HepG2 (cell line): ENCODE data around the gene ARHGEF38. TPM values are rescaled to one million over a fixed set of nuclear protein-coding genes. Genes with fewer than 3 reads are reported as not detected.

ENCODE experiments used
- CENPX ChIP-seq: sonication (generic); formaldehyde crosslinking; IDR thresholded peaks from 2 replicates; pipeline ENCODE4 v1.9.0; 2021; ENCODE audit warnings: mild to moderate bottlenecking, missing genetic modification reagents, moderate library complexity
- FOXO1 ChIP-seq: sonication (generic); formaldehyde crosslinking; IDR thresholded peaks from 2 replicates; pipeline ENCODE4 v1.4.0; 2020; ENCODE audit warnings: missing genetic modification reagents
- NPAS2 ChIP-seq: sonication (generic); formaldehyde crosslinking; IDR thresholded peaks from 2 replicates; pipeline ENCODE4 v1.8.0; 2022; ENCODE audit warnings: mild to moderate bottlenecking, missing genetic modification reagents, borderline replicate concordance
- RBM22 ChIP-seq: fragments of 200-400 bp; formaldehyde crosslinking; optimal IDR thresholded peaks from 2 replicates; pipeline ENCODE3; 2017; ENCODE audit warnings: mild to moderate bottlenecking, low read length, moderate library complexity
- RFX3 ChIP-seq: IDR thresholded peaks from 2 replicates; pipeline ENCODE4 v1.6.1; 2016; ENCODE audit warnings: missing biosample characterization, missing genetic modification reagents
- ZMYM4 ChIP-seq: sonication (generic); formaldehyde crosslinking; IDR thresholded peaks from 2 replicates; pipeline ENCODE4 v1.8.1; 2023; ENCODE audit warnings: mild to moderate bottlenecking, missing genetic modification reagents
- ZNF121 ChIP-seq: sonication (generic); formaldehyde crosslinking; IDR thresholded peaks from 2 replicates; pipeline ENCODE4 v1.5.0; 2020; ENCODE audit warnings: mild to moderate bottlenecking, missing genetic modification reagents
- ZNF34 ChIP-seq: sonication (generic); formaldehyde crosslinking; IDR thresholded peaks from 2 replicates; pipeline ENCODE4 v1.4.0; 2020; ENCODE audit warnings: mild to moderate bottlenecking, missing genetic modification reagents, borderline replicate concordance
- ZNF367 ChIP-seq: sonication (generic); formaldehyde crosslinking; IDR thresholded peaks from 2 replicates; pipeline ENCODE4 v1.4.0; 2020; ENCODE audit warnings: missing genetic modification reagents, borderline replicate concordance
- ZNF605 ChIP-seq: sonication (generic); formaldehyde crosslinking; IDR thresholded peaks from 2 replicates; pipeline ENCODE4 v1.8.0; 2022; ENCODE audit warnings: mild to moderate bottlenecking, missing genetic modification reagents
- ZNF782 ChIP-seq: sonication (generic); formaldehyde crosslinking; IDR thresholded peaks from 2 replicates; pipeline ENCODE4 v1.4.0; 2020; ENCODE audit warnings: missing genetic modification reagents, mild to moderate bottlenecking, borderline replicate concordance
- polyA plus RNA-seq, 8 experiments: library from polyadenylated mRNA; depleted of rRNA in 3 of 8; stranded (reverse) in 7 of 8; unstranded in 1 of 8; fragments of >200 nt; fragmentation: Illumina TruSeq in 4 of 8; extraction: Trizol in 4 of 8; gene quantifications; 2 replicates each; pipeline versions ENCODE4 v1.2.1 to v1.2.3, GENCODE V29; 2011 to 2016; ENCODE audit warnings: low read depth in 4 of 8, missing spikeins in 1 of 8, mixed read lengths in 1 of 8; ENCODE audit not compliant: insufficient read depth in 1 of 8
- total RNA-seq, 5 experiments: library from RNA; depleted of rRNA; stranded (reverse); fragments of >200 nt; fragmentation: Illumina TruSeq; extraction: Trizol; gene quantifications; 2 replicates each; pipeline ENCODE4 v1.2.3, GENCODE V29; 2016; ENCODE audit warnings: low read depth in 1 of 5
- TF ChIP-seq, protein P1 (sequence below): sonication (generic); formaldehyde crosslinking; IDR thresholded peaks from 2 replicates; pipeline ENCODE4 v1.5.0; 2020; ENCODE audit warnings: mild to moderate bottlenecking, missing genetic modification reagents
- TF ChIP-seq, protein P2 (sequence below): sonication (generic); formaldehyde crosslinking; IDR thresholded peaks from 2 replicates; pipeline ENCODE4 v1.5.0; 2020; ENCODE audit warnings: missing genetic modification reagents
- TF ChIP-seq, protein P3 (sequence below): sonication (generic); formaldehyde crosslinking; IDR thresholded peaks from 2 replicates; pipeline ENCODE4 v1.5.0; 2020; ENCODE audit warnings: missing genetic modification reagents, mild to moderate bottlenecking, borderline replicate concordance
- TF ChIP-seq, protein P4 (sequence below): IDR thresholded peaks from 2 replicates; pipeline ENCODE4 v1.6.1; 2016; ENCODE audit warnings: low read depth, missing genetic modification reagents, missing compliant biosample characterization
- TF ChIP-seq, protein P5 (sequence below): sonication (generic); formaldehyde crosslinking; conservative IDR thresholded peaks from 2 replicates; pipeline ENCODE4 v1.8.1; 2023; ENCODE audit warnings: missing genetic modification reagents

The ARHGEF38 gene
- total and polyA plus RNA-seq, 2 of the 13 experiments (the other 11 are each of a cell fraction or from before 2014, with no cell fraction given) = not detected

DNA sequence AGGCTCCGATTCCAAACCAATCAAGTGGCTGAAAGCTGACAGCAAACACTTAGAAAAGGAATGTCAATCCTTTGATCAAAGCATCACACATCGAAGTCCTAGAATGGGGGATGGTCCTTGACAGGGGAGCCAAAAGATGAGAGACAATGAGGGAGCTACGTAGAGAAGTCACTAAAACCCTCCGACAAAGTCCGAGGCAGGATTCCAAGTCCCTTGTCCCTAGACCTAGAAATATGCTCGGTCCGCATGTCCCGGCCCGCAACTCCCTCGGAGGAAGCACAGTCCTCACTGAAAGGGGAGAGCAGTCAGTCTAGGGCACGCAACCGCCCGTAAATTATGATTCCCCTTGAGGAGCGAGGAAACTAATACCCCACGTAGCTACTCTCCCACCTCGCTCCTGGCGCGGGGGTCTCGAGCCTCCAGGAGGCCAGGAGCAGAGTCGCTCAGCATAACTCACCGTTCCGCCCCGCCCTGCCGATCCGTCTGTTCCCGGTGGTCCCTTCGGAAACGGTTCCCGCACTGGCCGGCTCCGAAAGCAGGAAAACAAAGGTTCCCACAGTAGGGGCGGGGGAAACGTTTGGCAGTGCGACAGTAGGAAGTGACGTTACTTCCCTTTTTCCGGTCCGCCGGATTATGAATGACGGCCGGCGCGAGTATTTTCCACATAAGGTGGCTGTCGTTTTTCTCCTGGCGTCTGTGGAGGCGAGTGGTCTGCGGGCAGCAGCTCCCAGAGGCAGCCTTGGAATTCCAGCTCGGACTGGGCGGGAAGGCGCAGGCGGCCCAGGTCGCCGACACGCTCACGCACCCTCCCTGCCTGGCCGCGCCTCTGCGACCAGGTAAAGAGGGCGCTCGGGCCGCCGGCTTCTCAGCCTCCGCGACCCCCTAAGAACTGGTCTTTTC is 156.0 kb downstream of the ARHGEF38 start, which contains the start of the genes GSTCD and INTS12 (continued):
- TF ChIP-seq ZNF605 (CRISPR knock-in tag) (peak; percentile 97), ZNF121 (CRISPR knock-in tag) (peak; percentile 55), ZNF782 (CRISPR knock-in tag) (peak; percentile 59; the same call in 1 of the 2 replicates), ZNF34 (peak; percentile 97), FOXO1 (CRISPR knock-in tag) (peak; percentile 91), ZNF367 (CRISPR knock-in tag) (no peak; the same call in 1 of the 2 replicates), RFX3 (CRISPR knock-in tag) (0 out of 2 replicates have a peak, but pooled peaks have one; percentile 14), ZMYM4 (CRISPR knock-in tag) (peak; percentile 100), RBM22 (peak; percentile 80), CENPX (CRISPR knock-in tag) (no peak), NPAS2 (CRISPR knock-in tag) (no peak)
- TF ChIP-seq, protein P1, sequence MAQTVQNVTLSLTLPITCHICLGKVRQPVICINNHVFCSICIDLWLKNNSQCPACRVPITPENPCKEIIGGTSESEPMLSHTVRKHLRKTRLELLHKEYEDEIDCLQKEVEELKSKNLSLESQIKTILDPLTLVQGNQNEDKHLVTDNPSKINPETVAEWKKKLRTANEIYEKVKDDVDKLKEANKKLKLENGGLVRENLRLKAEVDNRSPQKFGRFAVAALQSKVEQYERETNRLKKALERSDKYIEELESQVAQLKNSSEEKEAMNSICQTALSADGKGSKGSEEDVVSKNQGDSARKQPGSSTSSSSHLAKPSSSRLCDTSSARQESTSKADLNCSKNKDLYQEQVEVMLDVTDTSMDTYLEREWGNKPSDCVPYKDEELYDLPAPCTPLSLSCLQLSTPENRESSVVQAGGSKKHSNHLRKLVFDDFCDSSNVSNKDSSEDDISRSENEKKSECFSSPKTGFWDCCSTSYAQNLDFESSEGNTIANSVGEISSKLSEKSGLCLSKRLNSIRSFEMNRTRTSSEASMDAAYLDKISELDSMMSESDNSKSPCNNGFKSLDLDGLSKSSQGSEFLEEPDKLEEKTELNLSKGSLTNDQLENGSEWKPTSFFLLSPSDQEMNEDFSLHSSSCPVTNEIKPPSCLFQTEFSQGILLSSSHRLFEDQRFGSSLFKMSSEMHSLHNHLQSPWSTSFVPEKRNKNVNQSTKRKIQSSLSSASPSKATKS (CRISPR knock-in tag) = no peak
- TF ChIP-seq, protein P2, sequence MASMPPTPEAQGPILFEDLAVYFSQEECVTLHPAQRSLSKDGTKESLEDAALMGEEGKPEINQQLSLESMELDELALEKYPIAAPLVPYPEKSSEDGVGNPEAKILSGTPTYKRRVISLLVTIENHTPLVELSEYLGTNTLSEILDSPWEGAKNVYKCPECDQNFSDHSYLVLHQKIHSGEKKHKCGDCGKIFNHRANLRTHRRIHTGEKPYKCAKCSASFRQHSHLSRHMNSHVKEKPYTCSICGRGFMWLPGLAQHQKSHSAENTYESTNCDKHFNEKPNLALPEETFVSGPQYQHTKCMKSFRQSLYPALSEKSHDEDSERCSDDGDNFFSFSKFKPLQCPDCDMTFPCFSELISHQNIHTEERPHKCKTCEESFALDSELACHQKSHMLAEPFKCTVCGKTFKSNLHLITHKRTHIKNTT = no peak
- TF ChIP-seq, protein P3, sequence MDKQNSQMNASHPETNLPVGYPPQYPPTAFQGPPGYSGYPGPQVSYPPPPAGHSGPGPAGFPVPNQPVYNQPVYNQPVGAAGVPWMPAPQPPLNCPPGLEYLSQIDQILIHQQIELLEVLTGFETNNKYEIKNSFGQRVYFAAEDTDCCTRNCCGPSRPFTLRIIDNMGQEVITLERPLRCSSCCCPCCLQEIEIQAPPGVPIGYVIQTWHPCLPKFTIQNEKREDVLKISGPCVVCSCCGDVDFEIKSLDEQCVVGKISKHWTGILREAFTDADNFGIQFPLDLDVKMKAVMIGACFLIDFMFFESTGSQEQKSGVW (CRISPR knock-in tag) = no peak
- TF ChIP-seq, protein P4, sequence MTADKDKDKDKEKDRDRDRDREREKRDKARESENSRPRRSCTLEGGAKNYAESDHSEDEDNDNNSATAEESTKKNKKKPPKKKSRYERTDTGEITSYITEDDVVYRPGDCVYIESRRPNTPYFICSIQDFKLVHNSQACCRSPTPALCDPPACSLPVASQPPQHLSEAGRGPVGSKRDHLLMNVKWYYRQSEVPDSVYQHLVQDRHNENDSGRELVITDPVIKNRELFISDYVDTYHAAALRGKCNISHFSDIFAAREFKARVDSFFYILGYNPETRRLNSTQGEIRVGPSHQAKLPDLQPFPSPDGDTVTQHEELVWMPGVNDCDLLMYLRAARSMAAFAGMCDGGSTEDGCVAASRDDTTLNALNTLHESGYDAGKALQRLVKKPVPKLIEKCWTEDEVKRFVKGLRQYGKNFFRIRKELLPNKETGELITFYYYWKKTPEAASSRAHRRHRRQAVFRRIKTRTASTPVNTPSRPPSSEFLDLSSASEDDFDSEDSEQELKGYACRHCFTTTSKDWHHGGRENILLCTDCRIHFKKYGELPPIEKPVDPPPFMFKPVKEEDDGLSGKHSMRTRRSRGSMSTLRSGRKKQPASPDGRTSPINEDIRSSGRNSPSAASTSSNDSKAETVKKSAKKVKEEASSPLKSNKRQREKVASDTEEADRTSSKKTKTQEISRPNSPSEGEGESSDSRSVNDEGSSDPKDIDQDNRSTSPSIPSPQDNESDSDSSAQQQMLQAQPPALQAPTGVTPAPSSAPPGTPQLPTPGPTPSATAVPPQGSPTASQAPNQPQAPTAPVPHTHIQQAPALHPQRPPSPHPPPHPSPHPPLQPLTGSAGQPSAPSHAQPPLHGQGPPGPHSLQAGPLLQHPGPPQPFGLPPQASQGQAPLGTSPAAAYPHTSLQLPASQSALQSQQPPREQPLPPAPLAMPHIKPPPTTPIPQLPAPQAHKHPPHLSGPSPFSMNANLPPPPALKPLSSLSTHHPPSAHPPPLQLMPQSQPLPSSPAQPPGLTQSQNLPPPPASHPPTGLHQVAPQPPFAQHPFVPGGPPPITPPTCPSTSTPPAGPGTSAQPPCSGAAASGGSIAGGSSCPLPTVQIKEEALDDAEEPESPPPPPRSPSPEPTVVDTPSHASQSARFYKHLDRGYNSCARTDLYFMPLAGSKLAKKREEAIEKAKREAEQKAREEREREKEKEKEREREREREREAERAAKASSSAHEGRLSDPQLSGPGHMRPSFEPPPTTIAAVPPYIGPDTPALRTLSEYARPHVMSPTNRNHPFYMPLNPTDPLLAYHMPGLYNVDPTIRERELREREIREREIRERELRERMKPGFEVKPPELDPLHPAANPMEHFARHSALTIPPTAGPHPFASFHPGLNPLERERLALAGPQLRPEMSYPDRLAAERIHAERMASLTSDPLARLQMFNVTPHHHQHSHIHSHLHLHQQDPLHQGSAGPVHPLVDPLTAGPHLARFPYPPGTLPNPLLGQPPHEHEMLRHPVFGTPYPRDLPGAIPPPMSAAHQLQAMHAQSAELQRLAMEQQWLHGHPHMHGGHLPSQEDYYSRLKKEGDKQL (CRISPR knock-in tag) = peak; percentile 72; the same call in 1 of the 2 replicates
- TF ChIP-seq, protein P5, sequence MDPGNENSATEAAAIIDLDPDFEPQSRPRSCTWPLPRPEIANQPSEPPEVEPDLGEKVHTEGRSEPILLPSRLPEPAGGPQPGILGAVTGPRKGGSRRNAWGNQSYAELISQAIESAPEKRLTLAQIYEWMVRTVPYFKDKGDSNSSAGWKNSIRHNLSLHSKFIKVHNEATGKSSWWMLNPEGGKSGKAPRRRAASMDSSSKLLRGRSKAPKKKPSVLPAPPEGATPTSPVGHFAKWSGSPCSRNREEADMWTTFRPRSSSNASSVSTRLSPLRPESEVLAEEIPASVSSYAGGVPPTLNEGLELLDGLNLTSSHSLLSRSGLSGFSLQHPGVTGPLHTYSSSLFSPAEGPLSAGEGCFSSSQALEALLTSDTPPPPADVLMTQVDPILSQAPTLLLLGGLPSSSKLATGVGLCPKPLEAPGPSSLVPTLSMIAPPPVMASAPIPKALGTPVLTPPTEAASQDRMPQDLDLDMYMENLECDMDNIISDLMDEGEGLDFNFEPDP (CRISPR knock-in tag) = 0 out of 2 replicates have a peak, but pooled peaks have one; percentile 36
